ENCODE results near the gene ZBTB48.

- no peak for TF ChIP-seq CTCF (IDR thresholded peaks at IDR 0.05)
- peak in 1 of 4 donors; percentile 10 for TF ChIP-seq POLR2AphosphoS5 (IDR thresholded peaks at IDR 0.05)
- no peak for TF ChIP-seq POLR2A (IDR thresholded peaks at IDR 0.05)
- no peak for TF ChIP-seq EP300 (IDR thresholded peaks at IDR 0.05)
These were observed 9.2 kb downstream of the ZBTB48 start for GRCh38 chr1:6588893-6589520.

Measured in sigmoid colon (tissue), 4 donors.